OCI-LY7 (cell line): Measurements from ENCODE around the gene PIK3AP1.

ENCODE experiments used
- CTCF ChIP-seq: fragments of 200-600 bp; sonication (generic); conservative IDR thresholded peaks from 2 replicates; pipeline ENCODE4 v1.5.1; 2014; ENCODE audit warnings: mild to moderate bottlenecking, antibody characterized with exemption, low read length, moderate library complexity, mixed read lengths
- EZH2phosphoT487 ChIP-seq: fragments of 200-600 bp; sonication (generic); IDR thresholded peaks from 2 replicates; pipeline ENCODE4 v1.6.1; 2018; ENCODE audit warnings: low read depth, borderline replicate concordance, mild to moderate bottlenecking, mixed run types, antibody characterized with exemption, low read length, moderate library complexity, mixed read lengths

- TF ChIP-seq CTCF (no peak), EZH2phosphoT487 (no peak)
Observed at GRCh38 chr10:96695366-96695765, 24.9 kb downstream of the PIK3AP1 start.
